K562 (cell line): Measurements from ENCODE around the gene TMEM245. TPM values are rescaled to one million over a fixed set of nuclear protein-coding genes. Genes with fewer than 3 reads are reported as not detected.

Source experiments
- BCLAF1 ChIP-seq, 2 experiments: fragments of 450-650 bp in 1 of 2; IDR thresholded peaks; 2 replicates each; pipeline ENCODE4 v1.6.1; 2011 to 2017; ENCODE audit warnings: low read depth in 2 of 2, antibody characterized with exemption in 1 of 2, borderline replicate concordance in 1 of 2, low read length in 1 of 2, mild to moderate bottlenecking in 1 of 2, mixed read lengths in 1 of 2; ENCODE audit not compliant: control insufficient read depth in 1 of 2
- ELK1 ChIP-seq: sonication (generic); formaldehyde crosslinking; IDR thresholded peaks from 2 replicates; pipeline ENCODE4 v1.8.1; 2022; ENCODE audit warnings: missing genetic modification reagents
- HNRNPH1 ChIP-seq: fragments of 200-400 bp; formaldehyde crosslinking; optimal IDR thresholded peaks from 2 replicates; pipeline ENCODE3; 2017; ENCODE audit warnings: low read depth, mild to moderate bottlenecking, low read length, moderate library complexity
- LCOR ChIP-seq: sonication (generic); formaldehyde crosslinking; IDR thresholded peaks from 2 replicates; pipeline ENCODE4 v1.8.0; 2022; ENCODE audit warnings: mild to moderate bottlenecking, missing genetic modification reagents
- NR2F6 ChIP-seq: fragments of 450-650 bp; formaldehyde crosslinking; IDR thresholded peaks from 2 replicates; pipeline ENCODE4 v1.4.0; 2020; ENCODE audit warnings: mild to moderate bottlenecking
- ZBTB40 ChIP-seq, 2 experiments: fragments of 450-650 bp in 1 of 2; sonication (generic) in 1 of 2; formaldehyde crosslinking in 1 of 2; IDR thresholded peaks; 2 replicates each; pipeline versions ENCODE4 v1.7.1 to v1.9.0; 2016 to 2022; ENCODE audit warnings: inconsistent platforms in 1 of 2, mild to moderate bottlenecking in 1 of 2, missing genetic modification reagents in 1 of 2
- ZNF699 ChIP-seq: fragments of 250-450 bp; sonication (Bioruptor Pico); IDR thresholded peaks from 2 replicates; pipeline ENCODE4 v1.8.0; 2021; ENCODE audit warnings: mild to moderate bottlenecking, moderate library complexity; ENCODE audit not compliant: insufficient replicate concordance
- polyA plus RNA-seq, 8 experiments: library from polyadenylated mRNA; depleted of rRNA in 4 of 8; stranded (reverse) in 5 of 8; unstranded in 3 of 8; fragments of >200 nt; fragmentation: Nextera tagmentation in 2 of 8; fragmentation: Illumina TruSeq in 1 of 8; extraction: Ambion mirVana in 2 of 8; extraction: Trizol in 1 of 8; gene quantifications; 2 replicates each; pipeline versions ENCODE4 v1.2.1 to v1.2.3, GENCODE V29; 2011 to 2014; ENCODE audit warnings: inconsistent platforms in 1 of 8, missing spikeins in 1 of 8
- total RNA-seq, 7 experiments: library from RNA; depleted of rRNA in 6 of 7; stranded (reverse); fragments of >200 nt in 6 of 7; fragmentation: Illumina TruSeq in 2 of 7; extraction: Trizol in 2 of 7; gene quantifications; 2 replicates each; pipeline versions ENCODE4 v1.2.1 to v1.2.3, GENCODE V29; 2011 to 2021; ENCODE audit warnings: low replicate concordance in 1 of 7

Gene TMEM245
- total and polyA plus RNA-seq, 9 of the 15 experiments (the other 6 are each of a cell fraction or from before 2014, with no cell fraction given), result 8.5 to 43.2 (median 24.3) TPM

DNA sequence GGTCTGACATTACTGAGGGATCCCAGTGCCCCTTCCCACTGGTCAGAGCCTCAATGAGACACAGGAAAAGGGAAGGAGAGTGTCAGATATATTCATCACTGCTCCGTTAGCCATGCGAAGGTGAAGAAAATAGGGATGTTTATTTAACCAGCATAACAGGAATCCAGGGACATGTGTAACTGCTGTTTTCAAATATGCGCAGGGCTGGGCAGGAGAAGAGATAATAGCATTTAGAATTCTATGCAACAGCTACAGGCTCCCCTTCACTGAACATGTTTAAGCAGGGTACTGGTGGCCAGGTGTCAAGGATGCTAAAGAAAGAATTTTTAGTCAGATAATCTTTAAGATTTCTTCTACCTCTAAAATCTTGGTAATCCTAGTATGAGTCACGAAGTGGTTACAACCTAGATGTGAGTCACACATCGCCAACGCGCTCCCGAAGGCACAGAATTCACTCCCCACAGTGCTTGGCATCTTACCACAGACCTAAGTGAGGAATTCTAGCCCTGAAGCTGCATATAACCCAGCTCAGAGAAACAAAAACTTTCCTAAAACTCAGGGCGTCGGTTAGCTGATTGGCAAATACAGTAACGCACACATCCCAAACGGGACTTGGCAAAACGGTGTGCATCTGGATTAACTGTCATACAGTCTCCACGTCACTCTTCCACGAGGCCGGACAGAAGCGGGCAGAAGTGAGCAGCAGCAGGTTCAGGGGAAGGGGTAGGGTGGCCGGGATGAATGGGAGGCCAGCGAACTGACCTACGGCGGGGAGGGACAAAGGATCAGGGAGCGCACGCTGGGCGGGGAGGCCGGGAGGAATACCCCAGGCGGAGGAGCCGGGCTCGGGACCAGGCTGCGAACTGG lies 107.5 kb downstream of the TMEM245 start (continued):
- TF ChIP-seq BCLAF1 (IDR thresholded peaks at IDR 0.05; ENCODE audit: borderline replicate concordance in 1 of 2, control insufficient read depth in 1 of 2, low read depth in 2 of 2, low read length in 1 of 2) (no peak), LCOR (CRISPR knock-in tag) (no peak), ELK1 (no peak), HNRNPH1 (no peak), ZBTB40 (IDR thresholded peaks at IDR 0.05) (peak; percentile 42; the same call in 1 of the 2 replicates), ZBTB40 (CRISPR knock-in tag; IDR thresholded peaks at IDR 0.05) (no peak), ZNF699 (CRISPR knock-in tag) (no peak), NR2F6 (CRISPR knock-in tag) (no peak)
